C4-2B (cell line): ENCODE results near the gene SNX25.
"Not testable (repeated sequence)": the region's sequence is repeated elsewhere in the genome, so short reads cannot be mapped to it uniquely, and the experiment has no call there.

ENCODE experiments used
- ZFX ChIP-seq: fragments of 450-650 bp; IDR thresholded peaks from 2 replicates; pipeline ENCODE4 v1.6.1; 2017
- TF ChIP-seq, protein P1 (sequence below): fragments of 450-650 bp; conservative IDR thresholded peaks from 2 replicates; pipeline ENCODE4 v1.5.1; 2017; ENCODE audit warnings: mild to moderate bottlenecking

DNA sequence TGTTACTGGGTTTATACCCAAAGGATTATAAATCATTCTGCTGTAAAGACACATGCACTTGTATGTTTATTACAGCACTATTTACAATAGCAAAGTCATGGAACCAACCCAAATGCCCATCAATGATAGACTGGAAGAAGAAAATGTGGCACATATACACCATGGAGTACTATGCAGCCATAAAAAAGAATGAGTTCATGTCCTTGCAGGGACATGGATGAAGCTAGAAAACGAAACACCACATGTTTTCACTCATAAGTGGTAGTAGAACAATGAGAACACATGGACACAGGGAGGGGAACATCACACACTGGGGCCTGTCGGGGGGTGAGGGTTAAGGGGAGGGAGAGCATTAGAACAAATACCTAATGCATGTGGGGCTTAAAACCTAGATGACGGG is 108.1 kb downstream of the SNX25 start:
- TF ChIP-seq, protein P1, sequence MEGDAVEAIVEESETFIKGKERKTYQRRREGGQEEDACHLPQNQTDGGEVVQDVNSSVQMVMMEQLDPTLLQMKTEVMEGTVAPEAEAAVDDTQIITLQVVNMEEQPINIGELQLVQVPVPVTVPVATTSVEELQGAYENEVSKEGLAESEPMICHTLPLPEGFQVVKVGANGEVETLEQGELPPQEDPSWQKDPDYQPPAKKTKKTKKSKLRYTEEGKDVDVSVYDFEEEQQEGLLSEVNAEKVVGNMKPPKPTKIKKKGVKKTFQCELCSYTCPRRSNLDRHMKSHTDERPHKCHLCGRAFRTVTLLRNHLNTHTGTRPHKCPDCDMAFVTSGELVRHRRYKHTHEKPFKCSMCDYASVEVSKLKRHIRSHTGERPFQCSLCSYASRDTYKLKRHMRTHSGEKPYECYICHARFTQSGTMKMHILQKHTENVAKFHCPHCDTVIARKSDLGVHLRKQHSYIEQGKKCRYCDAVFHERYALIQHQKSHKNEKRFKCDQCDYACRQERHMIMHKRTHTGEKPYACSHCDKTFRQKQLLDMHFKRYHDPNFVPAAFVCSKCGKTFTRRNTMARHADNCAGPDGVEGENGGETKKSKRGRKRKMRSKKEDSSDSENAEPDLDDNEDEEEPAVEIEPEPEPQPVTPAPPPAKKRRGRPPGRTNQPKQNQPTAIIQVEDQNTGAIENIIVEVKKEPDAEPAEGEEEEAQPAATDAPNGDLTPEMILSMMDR = not testable (repeated sequence)
- TF ChIP-seq ZFX = not testable (repeated sequence)
